DMS79 (cell line): ENCODE data around the gene RAD51B.
"Not testable (repeated sequence)": the region's sequence is repeated elsewhere in the genome, so short reads cannot be mapped to it uniquely, and the experiment has no call there.

ENCODE experiments used
- DNase-seq: peaks from one replicate; lab custom pipeline; 2025; lab: John Stamatoyannopoulos, UW

Gene RAD51B

DNA sequence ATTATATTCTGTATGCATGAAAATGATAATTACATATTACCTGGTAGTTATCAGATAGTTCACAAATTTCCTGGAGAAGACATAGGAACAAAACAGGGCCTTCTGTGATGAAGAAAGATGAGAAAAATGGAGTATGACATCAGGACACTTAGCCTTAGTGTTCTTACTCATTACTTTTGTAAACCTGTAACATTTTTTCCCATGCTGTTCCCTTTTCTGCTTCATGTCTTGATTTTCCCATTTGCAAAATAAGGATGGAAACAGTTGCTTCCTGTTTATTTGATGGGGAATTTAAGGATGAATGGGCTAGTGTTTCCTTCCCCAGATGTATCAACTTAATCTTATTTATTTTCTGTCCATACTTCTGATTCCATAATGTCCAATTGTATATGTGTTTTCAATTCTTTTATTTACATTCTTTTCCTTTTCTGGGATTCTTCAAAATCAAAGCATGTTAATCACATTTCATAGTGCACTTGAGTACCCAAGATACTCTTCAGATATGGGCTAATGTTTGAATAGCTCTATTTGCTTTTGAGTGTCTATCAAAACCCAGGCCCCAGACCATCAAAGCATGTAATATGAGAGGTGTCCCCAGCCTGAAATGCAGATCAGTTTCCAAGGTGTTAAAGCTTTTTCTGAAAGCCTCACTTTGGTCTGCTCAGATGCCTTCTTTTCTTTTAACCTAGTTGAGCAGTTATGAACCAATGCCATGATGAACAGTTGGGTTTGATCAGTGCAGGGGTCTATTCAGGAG, 260.5 kb downstream of the RAD51B start:
- peak; percentile 80 for DNase-seq

DNA sequence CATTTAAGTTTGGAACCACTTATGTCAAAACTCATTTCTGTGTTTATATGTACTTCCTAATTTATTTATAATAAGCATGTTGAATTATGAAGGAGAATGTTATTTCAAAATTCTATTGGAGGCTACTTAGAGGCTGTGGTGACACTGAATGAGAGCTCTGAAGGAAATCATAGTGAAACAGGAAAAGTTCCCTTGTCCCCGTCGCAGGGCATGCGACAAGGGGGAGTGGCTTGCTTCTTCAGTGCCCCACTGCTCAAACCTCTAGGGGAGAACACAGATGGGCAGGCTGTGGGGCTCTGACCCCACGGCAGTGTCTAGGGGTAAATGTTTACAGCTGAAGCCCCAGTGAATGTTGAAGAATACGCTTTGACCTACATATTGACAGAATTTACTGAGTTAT, 261.9 kb downstream of the RAD51B start:
- no peak for DNase-seq

DNA sequence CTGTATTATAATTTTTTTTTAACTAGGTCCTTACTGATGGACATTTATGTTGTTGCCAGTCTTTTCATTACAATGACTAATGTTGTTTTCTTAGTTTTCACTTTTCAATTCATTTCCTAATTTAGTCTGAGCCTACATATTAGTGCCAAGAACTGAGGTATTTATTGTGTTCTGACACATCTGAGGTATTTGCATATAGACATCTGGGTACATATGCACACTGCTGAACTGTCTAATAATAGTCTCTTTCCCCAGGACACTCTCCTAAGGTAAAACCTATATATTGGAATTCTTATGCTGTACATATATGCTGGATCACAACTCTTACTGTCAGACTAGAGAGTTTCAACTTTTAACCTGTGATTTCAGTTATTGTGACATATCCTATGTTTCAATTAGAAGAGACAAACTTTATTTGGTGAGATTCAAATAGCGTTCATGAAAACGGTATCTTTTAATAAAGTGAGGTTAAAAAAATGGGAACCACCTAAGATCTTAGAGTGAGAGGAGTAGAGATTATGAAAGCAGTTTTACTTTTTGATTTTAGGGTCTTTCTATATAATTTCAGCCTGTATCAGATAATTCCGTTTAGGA, 263.2 kb downstream of the RAD51B start:
- no peak for DNase-seq

- no peak for DNase-seq
These were observed 264.7 kb downstream of the RAD51B start for GRCh38 chr14:68084256-68084655.

- no peak for DNase-seq
These were observed 266.2 kb downstream of the RAD51B start for GRCh38 chr14:68085742-68086141.

DNA sequence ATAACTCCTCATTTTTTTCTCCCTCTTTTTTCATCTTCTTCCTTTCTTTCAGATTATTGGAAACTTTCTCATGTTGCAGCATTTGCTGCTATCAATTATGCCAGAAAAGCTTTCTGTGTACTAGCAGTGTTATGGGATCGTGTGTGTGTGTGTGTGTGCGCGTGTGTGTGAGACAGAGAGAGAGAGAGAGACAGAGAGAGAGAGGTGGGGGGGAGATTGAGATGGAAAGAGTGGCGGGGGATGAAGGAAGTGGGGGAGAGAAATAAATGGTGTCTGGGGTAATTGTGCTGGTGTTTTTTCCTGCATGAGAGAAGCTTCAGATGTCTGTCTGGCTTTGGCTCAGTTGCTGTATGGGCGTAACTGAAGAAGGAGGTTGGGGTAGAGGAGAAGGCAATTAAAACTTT, 268.9 kb downstream of the RAD51B start:
- peak; percentile 33 for DNase-seq

- peak; percentile 96 for DNase-seq
These were observed 269.7 kb downstream of the RAD51B start for GRCh38 chr14:68089146-68089731.

DNA sequence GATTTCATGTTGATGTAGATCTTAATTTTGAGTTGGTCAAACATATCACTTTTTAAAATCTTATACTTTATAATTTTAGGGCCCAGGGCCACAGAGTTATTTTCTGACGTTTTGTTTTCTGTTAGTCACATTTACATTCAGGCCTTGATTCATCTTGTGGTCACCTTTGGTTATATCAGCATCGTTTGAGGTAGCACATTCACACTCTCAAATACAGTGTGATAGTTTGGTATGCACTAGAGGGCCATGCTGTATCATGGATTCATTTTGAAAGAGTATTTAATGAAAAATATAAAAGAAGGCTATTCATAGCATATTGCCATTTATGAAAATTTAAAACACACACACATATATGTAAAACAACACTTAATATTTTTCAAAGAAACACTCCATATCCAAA, 274.6 kb downstream of the RAD51B start:
- no peak for DNase-seq

DNA sequence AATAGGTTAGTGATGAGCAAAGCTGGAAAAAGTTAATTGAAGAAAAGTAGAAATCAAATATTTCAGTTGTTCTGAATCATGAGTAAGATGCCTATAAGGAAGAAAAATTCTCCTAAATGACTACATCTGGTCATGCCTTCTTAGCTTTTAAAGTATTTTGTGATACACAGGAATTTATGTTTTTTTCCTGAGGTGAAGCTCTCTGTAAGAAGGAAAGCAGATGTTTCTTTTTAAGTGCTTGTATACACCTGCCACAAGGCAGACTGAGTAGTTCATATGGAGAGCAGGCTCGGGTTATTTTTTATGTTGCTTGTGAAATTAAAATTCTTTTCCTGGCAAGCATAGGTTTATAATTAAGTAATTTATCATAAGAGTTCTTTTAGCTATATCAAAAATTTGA, 275.2 kb downstream of the RAD51B start:
- peak; percentile 89 for DNase-seq

DNA sequence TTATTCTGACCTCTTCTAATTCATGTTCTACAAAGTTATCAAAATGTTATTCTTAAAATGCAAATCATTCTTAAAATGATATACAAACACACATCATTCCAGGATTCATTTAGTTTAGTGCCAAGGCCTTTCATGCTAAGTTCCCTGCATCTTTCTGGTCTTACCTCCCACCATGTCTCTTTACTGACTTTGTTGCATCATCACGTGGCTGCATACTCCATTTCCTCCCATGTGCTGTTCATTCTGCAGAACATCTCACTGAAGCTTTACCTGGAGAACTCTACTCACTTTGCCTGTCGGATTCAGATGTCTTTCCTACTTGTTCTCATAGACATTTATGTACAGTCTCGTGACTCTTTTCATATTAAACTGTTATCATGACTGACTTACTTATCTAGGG, 278.1 kb downstream of the RAD51B start:
- DNase-seq: no peak

DNA sequence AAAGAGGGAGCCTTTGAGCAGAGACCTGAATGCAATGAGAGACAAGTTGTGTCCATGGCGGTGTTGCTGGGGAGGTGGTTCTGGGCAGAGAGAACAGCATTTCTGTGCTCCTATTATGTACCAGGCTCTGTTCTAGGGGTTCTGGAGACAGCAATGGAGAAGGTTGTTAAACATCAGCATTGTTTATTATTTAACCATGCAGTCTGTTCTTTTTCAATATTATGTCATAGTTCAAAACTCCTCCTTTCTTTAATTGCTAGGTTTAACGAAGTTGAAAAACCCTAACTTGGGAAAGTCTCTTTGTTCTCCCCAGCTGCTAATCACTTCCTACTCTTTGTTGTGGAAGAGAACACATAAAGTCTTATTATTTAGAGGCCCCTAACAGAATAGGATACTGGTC, 279.3 kb downstream of the RAD51B start:
- DNase-seq: no peak

- DNase-seq: peak; percentile 76
These were observed 280.0 kb downstream of the RAD51B start for GRCh38 chr14:68099495-68100045.

- not testable (repeated sequence) for DNase-seq
These were observed 282.2 kb downstream of the RAD51B start for GRCh38 chr14:68101715-68102301.

DNA sequence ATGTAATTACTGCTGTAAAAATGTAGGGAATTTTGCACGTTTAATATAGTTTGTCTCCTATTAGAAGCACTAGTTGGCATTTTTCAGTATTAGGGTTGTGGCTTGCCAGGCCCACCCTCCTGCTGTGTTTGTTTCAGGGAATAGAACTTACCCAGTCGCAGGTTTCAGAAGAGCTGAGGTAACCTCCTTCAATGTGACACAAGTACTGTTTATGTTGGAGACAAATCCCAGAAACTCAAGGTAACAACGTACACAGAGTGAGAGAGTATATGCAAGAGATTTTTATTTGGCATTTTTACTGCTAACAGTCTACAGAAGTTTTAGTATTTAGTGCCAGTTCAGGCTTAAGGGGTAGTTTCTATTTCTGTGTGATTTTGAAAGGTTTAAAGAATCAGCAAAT, 284.3 kb downstream of the RAD51B start:
- DNase-seq: no peak

- peak; percentile 66 for DNase-seq
These were observed 284.9 kb downstream of the RAD51B start for GRCh38 chr14:68104518-68104917.

GRCh38 chr14:68105816-68106215, 286.2 kb downstream of the RAD51B start:
- no peak for DNase-seq

- no peak for DNase-seq
These were observed 286.9 kb downstream of the RAD51B start for GRCh38 chr14:68106456-68106855.

DNA sequence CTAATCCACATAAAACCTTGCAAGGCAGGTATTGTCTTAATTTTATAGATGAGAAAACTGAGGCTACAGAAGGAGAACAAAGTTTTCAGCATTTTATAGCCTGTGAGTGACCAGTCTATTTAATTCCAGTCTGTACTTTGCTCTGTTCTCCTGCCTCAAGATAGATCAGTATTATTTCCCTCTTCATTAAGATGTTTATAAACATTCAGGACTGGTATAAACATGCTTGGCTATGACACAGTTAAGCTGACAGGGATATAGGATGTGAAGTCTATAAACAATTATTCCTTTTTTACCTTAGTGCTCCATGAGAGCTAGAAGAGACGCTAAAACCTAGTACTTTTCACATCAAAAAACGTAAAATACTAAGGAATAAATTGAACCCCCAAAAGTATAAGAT, 287.3 kb downstream of the RAD51B start:
- no peak for DNase-seq

DNA sequence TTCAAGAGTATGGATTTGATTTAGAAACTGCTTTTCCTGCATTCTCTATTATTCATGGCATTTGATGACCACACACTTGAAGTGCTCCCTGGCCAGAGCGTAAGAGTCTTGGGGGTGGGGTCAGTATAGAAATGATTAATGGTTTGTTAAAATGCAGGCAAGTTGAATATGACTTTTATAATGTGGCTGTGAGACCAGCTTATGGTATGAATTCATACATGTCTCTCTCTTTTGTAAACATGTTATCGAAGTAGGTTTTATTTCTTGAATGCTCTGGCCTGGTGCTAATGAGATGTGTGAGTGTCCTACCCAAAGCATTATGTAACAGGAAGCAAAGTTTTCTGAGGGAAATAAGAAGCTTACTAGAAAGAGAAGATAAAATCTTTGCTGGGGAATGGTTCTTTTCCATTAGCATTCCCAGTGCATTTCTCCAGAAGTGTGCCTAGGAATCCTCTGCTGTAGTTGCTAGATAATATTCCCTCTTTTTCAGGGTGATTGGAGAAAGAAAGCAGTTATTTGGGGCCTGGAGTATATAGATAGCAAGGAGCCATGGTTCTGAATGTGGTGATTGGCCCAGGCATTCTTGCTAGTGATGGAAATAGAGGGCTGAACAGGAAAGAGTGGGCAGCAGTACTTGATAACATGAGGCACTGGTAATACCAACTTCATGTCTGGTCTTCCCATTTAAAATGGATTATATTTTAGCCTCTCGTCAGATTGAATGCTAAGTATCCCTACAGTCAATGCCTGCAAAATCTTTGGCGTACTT, 289.7 kb downstream of the RAD51B start:
- DNase-seq: no peak

DNA sequence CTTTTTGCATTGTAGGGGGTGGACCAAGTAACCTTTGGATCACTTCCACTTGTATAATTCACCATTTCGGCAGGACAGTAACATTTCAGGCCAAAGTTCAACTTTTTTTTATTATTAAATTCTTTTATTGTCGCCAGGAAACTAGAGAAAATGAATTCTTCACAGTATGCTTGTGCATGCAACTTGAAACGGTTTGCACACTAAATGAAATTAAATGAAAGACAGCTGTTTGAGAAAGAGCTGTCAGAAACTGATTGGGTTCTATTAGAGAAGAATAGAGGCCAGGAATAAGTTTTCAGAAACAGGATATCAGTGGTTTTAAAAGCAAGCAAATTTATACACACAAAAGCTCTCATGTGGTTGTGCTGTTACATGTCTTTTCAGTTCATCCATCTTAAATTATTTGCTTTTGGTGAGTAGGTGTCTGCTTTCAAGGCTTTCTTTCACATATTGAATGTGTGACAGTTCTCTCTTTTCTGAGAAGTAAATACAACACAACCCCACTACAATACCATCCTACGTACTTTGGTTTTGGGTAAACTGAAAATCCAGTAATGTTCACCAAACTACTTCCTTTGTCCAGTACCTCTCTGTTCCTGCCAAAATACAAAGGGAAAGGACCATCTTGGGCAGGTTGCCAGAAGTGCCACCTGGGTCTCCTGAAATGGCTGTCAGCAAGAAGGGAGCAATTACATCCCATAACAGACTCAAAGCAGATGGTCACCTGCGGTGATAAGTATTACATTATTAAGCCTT, 291.7 kb downstream of the RAD51B start:
- peak; percentile 63 for DNase-seq

GRCh38 chr14:68111853-68112270, 292.3 kb downstream of the RAD51B start:
- DNase-seq: no peak
